Sigmoid colon (tissue), 7 donors: ENCODE data around the gene AP2A1. TPM values are rescaled to one million over a fixed set of nuclear protein-coding genes. Genes with fewer than 3 reads are reported as not detected.

Experiments
- DNase-seq: peaks from one replicate; pipeline ENCODE4 v3.0.0-alpha.2; 2019
- H3K27ac ChIP-seq, 4 donors: fragments of 200-600 bp; sonication (generic); one replicate each; pipeline ENCODE4 v1.5.1; 2016 to 2019; ENCODE audit warnings: mild to moderate bottlenecking in 1 of 4
- H3K27me3 ChIP-seq, 3 donors: fragments of 200-600 bp; sonication (generic); one replicate each; pipeline ENCODE4 v1.5.1; 2019; ENCODE audit warnings: mild to moderate bottlenecking in 1 of 3
- H3K36me3 ChIP-seq, 4 donors: fragments of 200-600 bp; sonication (generic); one replicate each; pipeline ENCODE4 v1.5.1; 2016 to 2019
- H3K4me1 ChIP-seq, 4 donors: fragments of 200-600 bp; sonication (generic); one replicate each; pipeline ENCODE4 v1.5.1; 2017 to 2019
- H3K4me3 ChIP-seq, 4 donors: fragments of 200-600 bp; sonication (generic); one replicate each; pipeline ENCODE4 v1.5.1; 2017 to 2019; ENCODE audit warnings: mild to moderate bottlenecking in 2 of 4, moderate library complexity in 1 of 4
- H3K9me3 ChIP-seq, 4 donors: fragments of 200-600 bp in 3 of 4; sonication (generic) in 3 of 4; one replicate each; pipeline versions ENCODE4 v1.5.1 to v1.6.1; 2013 to 2019
- CTCF ChIP-seq, 4 experiments: fragments of 450-650 bp in 3 of 4; fragments of 200-600 bp in 1 of 4; IDR thresholded peaks; one replicate each; pipeline ENCODE4 v1.5.1; 2016 to 2019; ENCODE audit warnings: antibody characterized with exemption in 4 of 4, mild to moderate bottlenecking in 3 of 4, moderate library complexity in 2 of 4
- EP300 ChIP-seq, 4 donors: sonication (generic); formaldehyde crosslinking; IDR thresholded peaks; one replicate each; pipeline ENCODE4 v1.6.1; 2017; ENCODE audit warnings: antibody characterized with exemption in 4 of 4
- POLR2A ChIP-seq, 2 donors: fragments of 450-650 bp; IDR thresholded peaks; one replicate each; pipeline ENCODE4 v1.6.1; 2016; ENCODE audit warnings: antibody characterized with exemption in 2 of 2, mild to moderate bottlenecking in 2 of 2, moderate library complexity in 2 of 2
- POLR2AphosphoS5 ChIP-seq, 4 donors: sonication (generic); formaldehyde crosslinking; IDR thresholded peaks; one replicate each; pipeline ENCODE4 v1.6.1; 2017; ENCODE audit warnings: antibody characterized with exemption in 4 of 4
- WGBS, 2 donors: extraction: QIAGEN DNeasy Blood & Tissue Kit; methylation state at CpG; one replicate each; pipeline ENCODE4 v1.1.7; 2013; 5-methylcytosine and 5-hydroxymethylcytosine counted together
- intact Hi-C: fragments of 100-400 bp; cut with DNase I; formaldehyde crosslinking; loops from one replicate; pipeline ENCODE4 v1.15.1; 2023
- polyA plus RNA-seq, 3 donors: library from polyadenylated mRNA; stranded (reverse); fragments of 200-250 nt; gene quantifications; one replicate each; pipeline ENCODE4 v1.2.3, GENCODE V29; 2013
- total RNA-seq, 4 donors: library from RNA; depleted of rRNA; stranded (reverse); fragments of >200 nt; gene quantifications; one replicate each; pipeline ENCODE4 v1.1.0, GENCODE V29; 2016
- donor health status: healthy with polysubstance abuse.
- donor health status: Bipolar disorder and iron deficiency.
- donor health status: healthy.

AP2A1 gene
- total and polyA plus RNA-seq, 7 donors, result 33.0 to 81.1 (median 50.7) TPM

GRCh38 chr19:49847731-49848696, 81.2 kb downstream of the AP2A1 start:
- no peak for TF ChIP-seq CTCF (IDR thresholded peaks at IDR 0.05)
- TF ChIP-seq EP300 (IDR thresholded peaks at IDR 0.05), result no peak
- TF ChIP-seq POLR2AphosphoS5 (IDR thresholded peaks at IDR 0.05), result no peak
- no peak for TF ChIP-seq POLR2A (IDR thresholded peaks at IDR 0.05)
- 82 to 86% methylated on average over 10 of the region's 10 CpGs for WGBS, 2 donors
- Histone ChIP-seq H3K9me3 (no peaks in the 10 kb centered on the region), H3K27me3 (no peaks in the 10 kb centered on the region), H3K36me3 (no peaks in the 10 kb centered on the region), H3K4me3 (no peak overlapping the region), H3K4me1 (peaks cover 0 to 22% (median 18%) of the 10 kb centered on the region in 4 donors), H3K27ac (no peak overlapping the region)
- DNase-seq, result no peak
- intact Hi-C loops, result no loop called here

- no peak overlapping the region for H3K4me3 ChIP-seq
- TF ChIP-seq POLR2A (IDR thresholded peaks at IDR 0.05) (no peak), POLR2AphosphoS5 (IDR thresholded peaks at IDR 0.05) (no peak), CTCF (IDR thresholded peaks at IDR 0.05) (no peak), EP300 (IDR thresholded peaks at IDR 0.05) (no peak)
- no peak overlapping the region for H3K27ac ChIP-seq
- H3K9me3 ChIP-seq, result no peaks in the 10 kb centered on the region
- H3K27me3 ChIP-seq, result no peaks in the 10 kb centered on the region
- 86% methylated on average over 3 of the region's 3 CpGs for WGBS, 2 donors
- intact Hi-C loops, result no loop called here
- DNase-seq, result no peak
- peaks cover 0 to 31% (median 27%) of the 10 kb centered on the region in 4 donors for H3K4me1 ChIP-seq
- no peaks in the 10 kb centered on the region for H3K36me3 ChIP-seq
Measured at GRCh38 chr19:49848938-49849337, 82.1 kb downstream of the AP2A1 start.

GRCh38 chr19:49849433-49850220, 82.8 kb downstream of the AP2A1 start:
- H3K4me3 ChIP-seq, result peak overlapping the region; percentile 76 to 100 (median 95)
- DNase-seq, result no peak
- peaks cover 0 to 4% (median 2%) of the 10 kb centered on the region in 4 donors for H3K36me3 ChIP-seq
- no peak for TF ChIP-seq EP300 (IDR thresholded peaks at IDR 0.05)
- TF ChIP-seq POLR2A (IDR thresholded peaks at IDR 0.05), result no peak
- TF ChIP-seq CTCF (IDR thresholded peaks at IDR 0.05), result no peak
- TF ChIP-seq POLR2AphosphoS5 (IDR thresholded peaks at IDR 0.05), result no peak
- peaks cover 0 to 38% (median 33%) of the 10 kb centered on the region in 4 donors for H3K4me1 ChIP-seq
- 87 to 92% methylated on average over 15 of the region's 15 CpGs for WGBS, 2 donors
- H3K27me3 ChIP-seq, result no peaks in the 10 kb centered on the region
- H3K27ac ChIP-seq, result peak overlapping the region; percentile 99 to 100 (median 100)
- intact Hi-C loops, result loop anchor here (2.0 kb wide), 1 partner anchor 31 kb away; the partner anchor contains the start of gene MED25
- no peaks in the 10 kb centered on the region for H3K9me3 ChIP-seq

GRCh38 chr19:49850221-49850486, 83.4 kb downstream of the AP2A1 start:
- peak overlapping the region; percentile 76 to 100 (median 95) for H3K4me3 ChIP-seq
- WGBS, 2 donors, result 55 to 61% methylated on average over 12 of the region's 12 CpGs
- H3K27me3 ChIP-seq, result no peaks in the 10 kb centered on the region
- peak overlapping the region; percentile 99 to 100 (median 100) for H3K27ac ChIP-seq
- intact Hi-C loops, result loop anchor here (2.0 kb wide), 1 partner anchor 31 kb away; the partner anchor contains the start of gene MED25
- no peak for DNase-seq
- H3K4me1 ChIP-seq, result peaks cover 0 to 43% (median 33%) of the 10 kb centered on the region in 4 donors
- TF ChIP-seq EP300 (IDR thresholded peaks at IDR 0.05), result no peak
- TF ChIP-seq CTCF (IDR thresholded peaks at IDR 0.05), result no peak
- TF ChIP-seq POLR2A (IDR thresholded peaks at IDR 0.05), result no peak
- TF ChIP-seq POLR2AphosphoS5 (IDR thresholded peaks at IDR 0.05), result no peak
- H3K9me3 ChIP-seq, result no peaks in the 10 kb centered on the region
- H3K36me3 ChIP-seq, result peaks cover 0 to 9% (median 7%) of the 10 kb centered on the region in 4 donors
